ENCODE data around the gene RND1.

RND1 gene

GRCh38 chr12:48828293-48828692, 37.4 kb downstream of the RND1 start:
- no peak for DNase-seq (ENCODE audit: low read depth in 2 of 2, low spot score in 1 of 2)

- no peak for DNase-seq (ENCODE audit: low read depth in 2 of 2, low spot score in 1 of 2)
Observed at GRCh38 chr12:48827513-48828096, 38.1 kb downstream of the RND1 start.

GRCh38 chr12:48827026-48827425, 38.6 kb downstream of the RND1 start:
- DNase-seq (ENCODE audit: low read depth in 2 of 2, low spot score in 1 of 2) = no peak

GRCh38 chr12:48826209-48826855, 39.3 kb downstream of the RND1 start:
- DNase-seq (ENCODE audit: low read depth in 2 of 2, low spot score in 1 of 2) = no peak

- no peak for DNase-seq (ENCODE audit: low read depth in 2 of 2, low spot score in 1 of 2)
Observed at GRCh38 chr12:48824905-48825304, 40.8 kb downstream of the RND1 start.

- no peak for DNase-seq (ENCODE audit: low read depth in 2 of 2, low spot score in 1 of 2)
Observed at GRCh38 chr12:48824112-48824511, 41.6 kb downstream of the RND1 start.

- no peak for DNase-seq (ENCODE audit: low read depth in 2 of 2, low spot score in 1 of 2)
Observed at GRCh38 chr12:48823281-48823680, 42.4 kb downstream of the RND1 start.

GRCh38 chr12:48822711-48823110, 43.0 kb downstream of the RND1 start:
- no peak for DNase-seq (ENCODE audit: low read depth in 2 of 2, low spot score in 1 of 2)

GRCh38 chr12:48822139-48822538, 43.5 kb downstream of the RND1 start:
- no peak for DNase-seq (ENCODE audit: low read depth in 2 of 2, low spot score in 1 of 2)

GRCh38 chr12:48819986-48820725, 45.5 kb downstream of the RND1 start:
- no peak for DNase-seq (ENCODE audit: low read depth in 2 of 2, low spot score in 1 of 2)

GRCh38 chr12:48818831-48819590, 46.7 kb downstream of the RND1 start:
- DNase-seq (ENCODE audit: low read depth in 2 of 2, low spot score in 1 of 2) = no peak

GRCh38 chr12:48817873-48818830, 47.5 kb downstream of the RND1 start, which contains the start of gene CACNB3:
Gene CACNB3, plus strand, starts transcription at chr12:48818496. Its CDS starts 434 bp downstream, at chr12:48818930.
- peak; percentile 49 to 57 for DNase-seq (ENCODE audit: low read depth in 2 of 2, low spot score in 1 of 2)

- no peak for DNase-seq (ENCODE audit: low read depth in 2 of 2, low spot score in 1 of 2)
Observed at GRCh38 chr12:48816143-48816854, 49.4 kb downstream of the RND1 start.

- DNase-seq (ENCODE audit: low read depth in 2 of 2, low spot score in 1 of 2) = no peak
Observed at GRCh38 chr12:48815126-48816110, 50.3 kb downstream of the RND1 start.

- DNase-seq (ENCODE audit: low read depth in 2 of 2, low spot score in 1 of 2) = peak; percentile 38 to 52
Observed at GRCh38 chr12:48814262-48815125, 51.2 kb downstream of the RND1 start.

- DNase-seq (ENCODE audit: low read depth in 2 of 2, low spot score in 1 of 2) = no peak
Observed at GRCh38 chr12:48813465-48814261, 52.0 kb downstream of the RND1 start.

- DNase-seq (ENCODE audit: low read depth in 2 of 2, low spot score in 1 of 2) = no peak
Observed at GRCh38 chr12:48812389-48812788, 53.3 kb downstream of the RND1 start.

All from stimulated activated CD8-positive, alpha-beta memory T cell treated with anti-CD3 and anti-CD28 coated beads, Interleukin-4, amount 100 ng/mL, for 1 hour (primary cell).